ENCODE data around the gene FBXL17. TPM values are rescaled to one million over a fixed set of nuclear protein-coding genes. Genes with fewer than 3 reads are reported as not detected.
"Not testable (repeated sequence)": the region's sequence is repeated elsewhere in the genome, so short reads cannot be mapped to it uniquely, and the experiment has no call there.

Gene FBXL17
- total and polyA plus RNA-seq, 2 of the 13 experiments (the other 11 are each of a cell fraction or from before 2014, with no cell fraction given): 3.0 to 7.9 TPM

DNA sequence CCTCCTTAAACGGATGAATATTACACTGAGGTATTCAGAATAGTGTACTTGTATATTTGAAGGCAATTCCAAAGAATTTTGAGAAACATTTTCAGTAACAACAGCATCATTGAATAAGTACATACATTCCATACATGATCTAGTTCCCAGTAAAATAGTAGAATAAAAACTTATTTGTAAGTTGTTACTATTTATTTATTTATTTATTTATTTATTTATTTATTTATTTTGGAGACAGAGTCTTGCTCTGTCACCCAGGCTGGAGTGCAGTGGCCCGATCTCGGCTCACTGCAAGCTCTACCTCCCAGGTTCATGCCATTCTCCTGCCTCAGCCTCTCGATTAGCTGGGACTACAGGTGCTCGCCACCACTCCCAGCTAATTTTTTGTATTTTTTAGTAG, 14.9 kb upstream of the FBXL17 start:
- H3K27me3 ChIP-seq (ENCODE audit: control insufficient read depth in 1 of 2, insufficient read depth in 2 of 2, low read length in 2 of 2); H3K27ac ChIP-seq (ENCODE audit: extremely low read length, insufficient read depth, low read length); intact Hi-C loops (cut with micrococcal nuclease; ENCODE audit: unreplicated experiment); H2AFZ ChIP-seq (ENCODE audit: low read length); DNase-seq (ENCODE audit: low spot score); H3K9ac ChIP-seq (ENCODE audit: insufficient read depth, low read depth, low read length); H4K20me1 ChIP-seq (ENCODE audit: insufficient read depth, low read length); ATAC-seq; in situ Hi-C loops (cut with HindIII; ENCODE audit: extremely low pct_ligation_motif_present, low pct_unique_long_range_greater_than_20kb); H3K4me2 ChIP-seq (ENCODE audit: low read depth, low read length); H3K79me2 ChIP-seq (ENCODE audit: insufficient read depth, low read length); CTCF ChIA-PET (ENCODE audit: low intra/inter-chr PET ratio, low total read pairs); FAIRE-seq; H3K4me1 ChIP-seq (ENCODE audit: insufficient read depth, low read length); H3K4me3 ChIP-seq (replicated peaks in 1 of 3; ENCODE audit: insufficient read depth in 1 of 3, low read depth in 2 of 3, low read length in 3 of 3); H3K36me3 ChIP-seq (replicated peaks in 1 of 2; ENCODE audit: control insufficient read depth in 1 of 2, insufficient read depth in 2 of 2, low read length in 2 of 2); BruUV-seq (replicated peaks); POLR2A ChIA-PET; H3K9me3 ChIP-seq (ENCODE audit: low read length): not testable (repeated sequence)
- WGBS (ENCODE audit: low lambda C conversion rate): 65% methylated on average over 5 of the region's 5 CpGs

DNA sequence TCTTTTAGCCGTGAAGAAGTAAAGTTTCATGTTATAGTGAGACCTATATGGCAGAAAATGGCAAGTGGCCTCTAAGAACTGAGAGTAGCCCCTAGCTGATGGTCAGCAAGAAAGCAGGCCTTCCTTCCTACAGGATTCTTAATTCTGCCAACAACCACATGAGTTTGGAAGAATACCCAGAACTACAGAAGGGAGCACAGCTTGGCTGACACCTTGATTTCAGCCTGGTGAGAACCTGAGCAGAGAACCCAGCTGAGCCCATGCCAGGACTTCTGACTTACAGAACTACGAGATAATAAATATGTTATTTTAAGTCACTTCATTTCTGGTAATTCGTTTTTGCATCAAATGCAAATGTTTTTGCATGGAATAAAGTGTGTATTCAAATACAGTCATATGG, 5.9 kb upstream of the FBXL17 start:
- Histone ChIP-seq H3K4me2 (ENCODE audit: low read depth, low read length) (no peak overlapping the region), H3K4me3 (replicated peaks in 1 of 3; ENCODE audit: insufficient read depth in 1 of 3, low read depth in 2 of 3, low read length in 3 of 3) (no peak overlapping the region), H3K4me1 (ENCODE audit: insufficient read depth, low read length) (peaks cover 29% of the 10 kb centered on the region), H2AFZ (ENCODE audit: low read length) (no peak overlapping the region), H3K27me3 (ENCODE audit: control insufficient read depth in 1 of 2, insufficient read depth in 2 of 2, low read length in 2 of 2) (peaks cover 0 to 2% of the 10 kb centered on the region in 2 experiments; a peak in 1 of 5 replicates), H4K20me1 (ENCODE audit: insufficient read depth, low read length) (no peaks in the 10 kb centered on the region), H3K79me2 (ENCODE audit: insufficient read depth, low read length) (no peaks in the 10 kb centered on the region), H3K27ac (ENCODE audit: extremely low read length, insufficient read depth, low read length) (no peak overlapping the region), H3K36me3 (replicated peaks in 1 of 2; ENCODE audit: control insufficient read depth in 1 of 2, insufficient read depth in 2 of 2, low read length in 2 of 2) (no peaks in the 10 kb centered on the region), H3K9me3 (ENCODE audit: low read length) (no peaks in the 10 kb centered on the region), H3K9ac (ENCODE audit: insufficient read depth, low read depth, low read length) (no peak overlapping the region)
- DNase-seq (ENCODE audit: low spot score) (no peak), FAIRE-seq (no peak), ATAC-seq (no peak)
- ChIA-PET POLR2A (no interaction called here), CTCF (ENCODE audit: low intra/inter-chr PET ratio, low total read pairs) (no interaction called here)
- in situ Hi-C loops (cut with HindIII; ENCODE audit: extremely low pct_ligation_motif_present, low pct_unique_long_range_greater_than_20kb): no loop called here
- intact Hi-C loops (cut with micrococcal nuclease; ENCODE audit: unreplicated experiment): no loop called here
- WGBS (ENCODE audit: low lambda C conversion rate): 32% methylated on average over 3 of the region's 3 CpGs
- no TSS peak for BruUV-seq (replicated peaks)
- TF ChIP-seq ZMYM4 (CRISPR knock-in tag; IDR thresholded peaks at IDR 0.05) (no peak), EED (CRISPR knock-in tag; IDR thresholded peaks at IDR 0.05) (no peak), ZIK1 (CRISPR knock-in tag; IDR thresholded peaks at IDR 0.05; ENCODE audit: borderline replicate concordance, low read depth) (no peak), NR2F2 (IDR thresholded peaks at IDR 0.05; ENCODE audit: borderline replicate concordance, low read depth) (no peak), RNF2 (conservative IDR thresholded peaks at IDR 0.05; ENCODE audit: low read depth) (no peak), FOXP1 (IDR thresholded peaks at IDR 0.05) (no peak), FOXP1 (CRISPR knock-in tag; IDR thresholded peaks at IDR 0.05) (no peak), LCORL (IDR thresholded peaks at IDR 0.05) (no peak), LCORL (CRISPR knock-in tag; IDR thresholded peaks at IDR 0.05) (no peak), ZNF879 (CRISPR knock-in tag; IDR thresholded peaks at IDR 0.05) (no peak), NCOA2 (CRISPR knock-in tag; IDR thresholded peaks at IDR 0.05) (no peak), ZNF615 (CRISPR knock-in tag; IDR thresholded peaks at IDR 0.05; ENCODE audit: borderline replicate concordance) (no peak), NFE2L1 (CRISPR knock-in tag; IDR thresholded peaks at IDR 0.05; ENCODE audit: borderline replicate concordance) (no peak)
- TF ChIP-seq, protein P1, sequence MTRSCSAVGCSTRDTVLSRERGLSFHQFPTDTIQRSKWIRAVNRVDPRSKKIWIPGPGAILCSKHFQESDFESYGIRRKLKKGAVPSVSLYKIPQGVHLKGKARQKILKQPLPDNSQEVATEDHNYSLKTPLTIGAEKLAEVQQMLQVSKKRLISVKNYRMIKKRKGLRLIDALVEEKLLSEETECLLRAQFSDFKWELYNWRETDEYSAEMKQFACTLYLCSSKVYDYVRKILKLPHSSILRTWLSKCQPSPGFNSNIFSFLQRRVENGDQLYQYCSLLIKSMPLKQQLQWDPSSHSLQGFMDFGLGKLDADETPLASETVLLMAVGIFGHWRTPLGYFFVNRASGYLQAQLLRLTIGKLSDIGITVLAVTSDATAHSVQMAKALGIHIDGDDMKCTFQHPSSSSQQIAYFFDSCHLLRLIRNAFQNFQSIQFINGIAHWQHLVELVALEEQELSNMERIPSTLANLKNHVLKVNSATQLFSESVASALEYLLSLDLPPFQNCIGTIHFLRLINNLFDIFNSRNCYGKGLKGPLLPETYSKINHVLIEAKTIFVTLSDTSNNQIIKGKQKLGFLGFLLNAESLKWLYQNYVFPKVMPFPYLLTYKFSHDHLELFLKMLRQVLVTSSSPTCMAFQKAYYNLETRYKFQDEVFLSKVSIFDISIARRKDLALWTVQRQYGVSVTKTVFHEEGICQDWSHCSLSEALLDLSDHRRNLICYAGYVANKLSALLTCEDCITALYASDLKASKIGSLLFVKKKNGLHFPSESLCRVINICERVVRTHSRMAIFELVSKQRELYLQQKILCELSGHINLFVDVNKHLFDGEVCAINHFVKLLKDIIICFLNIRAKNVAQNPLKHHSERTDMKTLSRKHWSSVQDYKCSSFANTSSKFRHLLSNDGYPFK (CRISPR knock-in tag; IDR thresholded peaks at IDR 0.05; ENCODE audit: borderline replicate concordance): no peak
- TF ChIP-seq, protein P2, sequence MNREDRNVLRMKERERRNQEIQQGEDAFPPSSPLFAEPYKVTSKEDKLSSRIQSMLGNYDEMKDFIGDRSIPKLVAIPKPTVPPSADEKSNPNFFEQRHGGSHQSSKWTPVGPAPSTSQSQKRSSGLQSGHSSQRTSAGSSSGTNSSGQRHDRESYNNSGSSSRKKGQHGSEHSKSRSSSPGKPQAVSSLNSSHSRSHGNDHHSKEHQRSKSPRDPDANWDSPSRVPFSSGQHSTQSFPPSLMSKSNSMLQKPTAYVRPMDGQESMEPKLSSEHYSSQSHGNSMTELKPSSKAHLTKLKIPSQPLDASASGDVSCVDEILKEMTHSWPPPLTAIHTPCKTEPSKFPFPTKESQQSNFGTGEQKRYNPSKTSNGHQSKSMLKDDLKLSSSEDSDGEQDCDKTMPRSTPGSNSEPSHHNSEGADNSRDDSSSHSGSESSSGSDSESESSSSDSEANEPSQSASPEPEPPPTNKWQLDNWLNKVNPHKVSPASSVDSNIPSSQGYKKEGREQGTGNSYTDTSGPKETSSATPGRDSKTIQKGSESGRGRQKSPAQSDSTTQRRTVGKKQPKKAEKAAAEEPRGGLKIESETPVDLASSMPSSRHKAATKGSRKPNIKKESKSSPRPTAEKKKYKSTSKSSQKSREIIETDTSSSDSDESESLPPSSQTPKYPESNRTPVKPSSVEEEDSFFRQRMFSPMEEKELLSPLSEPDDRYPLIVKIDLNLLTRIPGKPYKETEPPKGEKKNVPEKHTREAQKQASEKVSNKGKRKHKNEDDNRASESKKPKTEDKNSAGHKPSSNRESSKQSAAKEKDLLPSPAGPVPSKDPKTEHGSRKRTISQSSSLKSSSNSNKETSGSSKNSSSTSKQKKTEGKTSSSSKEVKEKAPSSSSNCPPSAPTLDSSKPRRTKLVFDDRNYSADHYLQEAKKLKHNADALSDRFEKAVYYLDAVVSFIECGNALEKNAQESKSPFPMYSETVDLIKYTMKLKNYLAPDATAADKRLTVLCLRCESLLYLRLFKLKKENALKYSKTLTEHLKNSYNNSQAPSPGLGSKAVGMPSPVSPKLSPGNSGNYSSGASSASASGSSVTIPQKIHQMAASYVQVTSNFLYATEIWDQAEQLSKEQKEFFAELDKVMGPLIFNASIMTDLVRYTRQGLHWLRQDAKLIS (CRISPR knock-in tag; IDR thresholded peaks at IDR 0.05): no peak
